ENCODE results near the gene ITPRIP. TPM values are rescaled to one million over a fixed set of nuclear protein-coding genes. Genes with fewer than 3 reads are reported as not detected.

Gene ITPRIP
- polyA plus RNA-seq, 1 donor (not counting 4 experiments of a cell fraction or from before 2014, with no cell fraction given) = 12.1 TPM

- no peak for DNase-seq (ENCODE audit: low read depth, low spot score)
- no peak overlapping the region for H3K4me2 ChIP-seq (ENCODE audit: control insufficient read depth, extremely low read depth, insufficient read depth, low read depth, low read length)
- no peak overlapping the region for H3K9ac ChIP-seq (ENCODE audit: control insufficient read depth, extremely low read depth, insufficient read depth, low read length)
- peaks cover 33% of the 10 kb centered on the region for H3K4me1 ChIP-seq (ENCODE audit: control insufficient read depth, extremely low read depth, insufficient read depth, low read length)
- no peak for FAIRE-seq
- TF ChIP-seq, protein P1, sequence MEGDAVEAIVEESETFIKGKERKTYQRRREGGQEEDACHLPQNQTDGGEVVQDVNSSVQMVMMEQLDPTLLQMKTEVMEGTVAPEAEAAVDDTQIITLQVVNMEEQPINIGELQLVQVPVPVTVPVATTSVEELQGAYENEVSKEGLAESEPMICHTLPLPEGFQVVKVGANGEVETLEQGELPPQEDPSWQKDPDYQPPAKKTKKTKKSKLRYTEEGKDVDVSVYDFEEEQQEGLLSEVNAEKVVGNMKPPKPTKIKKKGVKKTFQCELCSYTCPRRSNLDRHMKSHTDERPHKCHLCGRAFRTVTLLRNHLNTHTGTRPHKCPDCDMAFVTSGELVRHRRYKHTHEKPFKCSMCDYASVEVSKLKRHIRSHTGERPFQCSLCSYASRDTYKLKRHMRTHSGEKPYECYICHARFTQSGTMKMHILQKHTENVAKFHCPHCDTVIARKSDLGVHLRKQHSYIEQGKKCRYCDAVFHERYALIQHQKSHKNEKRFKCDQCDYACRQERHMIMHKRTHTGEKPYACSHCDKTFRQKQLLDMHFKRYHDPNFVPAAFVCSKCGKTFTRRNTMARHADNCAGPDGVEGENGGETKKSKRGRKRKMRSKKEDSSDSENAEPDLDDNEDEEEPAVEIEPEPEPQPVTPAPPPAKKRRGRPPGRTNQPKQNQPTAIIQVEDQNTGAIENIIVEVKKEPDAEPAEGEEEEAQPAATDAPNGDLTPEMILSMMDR (optimal IDR thresholded peaks at IDR 0.05 in 1 of 3, IDR thresholded peaks at IDR 0.05 in 1 of 3, conservative IDR thresholded peaks at IDR 0.05 in 1 of 3; ENCODE audit: extremely low read depth in 1 of 3, insufficient read depth in 2 of 3, low read length in 3 of 3) = no peak
- no peak for TF ChIP-seq EZH2 (IDR thresholded peaks at IDR 0.05; ENCODE audit: low read length)
- H2AFZ ChIP-seq (ENCODE audit: control insufficient read depth, low read length) = no peak overlapping the region
- H3K9me1 ChIP-seq (ENCODE audit: control insufficient read depth, extremely low read depth, insufficient read depth, low read length) = no peaks in the 10 kb centered on the region
- H3K79me2 ChIP-seq (ENCODE audit: control insufficient read depth, insufficient read depth, low read length) = no peaks in the 10 kb centered on the region
- H3K9me3 ChIP-seq (ENCODE audit: control insufficient read depth, low read depth, low read length) = no peaks in the 10 kb centered on the region
- no peaks in the 10 kb centered on the region for H3K27me3 ChIP-seq (ENCODE audit: control insufficient read depth, extremely low read depth, insufficient read depth, low read length)
- H3K4me3 ChIP-seq (ENCODE audit: control insufficient read depth in 2 of 3, extremely low read depth in 1 of 3, insufficient read depth in 2 of 3, low read depth in 1 of 3, low read length in 3 of 3) = no peak overlapping the region
- no peaks in the 10 kb centered on the region for H3K36me3 ChIP-seq (ENCODE audit: control insufficient read depth in 2 of 2, extremely low read depth in 1 of 2, insufficient read depth in 2 of 2, low read length in 2 of 2)
- no peak overlapping the region for H3K27ac ChIP-seq (ENCODE audit: control insufficient read depth, insufficient read depth, low read length)
- no peaks in the 10 kb centered on the region for H4K20me1 ChIP-seq (ENCODE audit: control insufficient read depth, extremely low read depth, insufficient read depth, low read length)
- dilution Hi-C loops (cut with MboI; ENCODE audit: extremely low pct_ligation_motif_present, low sequenced_read_pairs) = no loop called here
Measured at GRCh38 chr10:104347295-104348045, 9.2 kb upstream of the ITPRIP start.

DNA sequence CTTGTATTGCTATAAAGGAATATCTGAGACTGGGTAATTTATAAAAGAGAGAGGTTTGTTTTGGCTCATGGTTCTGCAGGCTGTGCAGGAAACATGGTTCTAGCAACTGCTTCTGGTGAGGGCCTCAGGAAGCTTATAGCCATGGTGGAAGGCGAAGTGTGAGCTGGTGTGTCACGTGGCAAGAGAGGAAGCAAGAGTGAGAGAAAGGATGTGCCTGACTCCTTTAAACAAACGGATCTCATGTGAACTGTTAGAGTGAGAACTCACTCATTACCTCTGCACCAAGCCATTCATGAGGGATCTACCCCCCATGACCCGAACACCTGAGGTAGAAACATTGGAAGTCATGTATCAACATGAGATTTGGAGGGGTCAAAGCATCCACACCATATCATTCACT, 7.7 kb upstream of the ITPRIP start:
- no peak overlapping the region for H3K4me3 ChIP-seq (ENCODE audit: control insufficient read depth in 2 of 3, extremely low read depth in 1 of 3, insufficient read depth in 2 of 3, low read depth in 1 of 3, low read length in 3 of 3)
- DNase-seq (ENCODE audit: low read depth, low spot score) = no peak
- no peaks in the 10 kb centered on the region for H3K36me3 ChIP-seq (ENCODE audit: control insufficient read depth in 2 of 2, extremely low read depth in 1 of 2, insufficient read depth in 2 of 2, low read length in 2 of 2)
- H3K9ac ChIP-seq (ENCODE audit: control insufficient read depth, extremely low read depth, insufficient read depth, low read length) = no peak overlapping the region
- H3K27ac ChIP-seq (ENCODE audit: control insufficient read depth, insufficient read depth, low read length) = no peak overlapping the region
- no peaks in the 10 kb centered on the region for H4K20me1 ChIP-seq (ENCODE audit: control insufficient read depth, extremely low read depth, insufficient read depth, low read length)
- no peaks in the 10 kb centered on the region for H3K9me1 ChIP-seq (ENCODE audit: control insufficient read depth, extremely low read depth, insufficient read depth, low read length)
- dilution Hi-C loops (cut with MboI; ENCODE audit: extremely low pct_ligation_motif_present, low sequenced_read_pairs) = no loop called here
- no peak for TF ChIP-seq EZH2 (IDR thresholded peaks at IDR 0.05; ENCODE audit: low read length)
- TF ChIP-seq, protein P1 (optimal IDR thresholded peaks at IDR 0.05 in 1 of 3, IDR thresholded peaks at IDR 0.05 in 1 of 3, conservative IDR thresholded peaks at IDR 0.05 in 1 of 3; ENCODE audit: extremely low read depth in 1 of 3, insufficient read depth in 2 of 3, low read length in 3 of 3) = no peak
- no peaks in the 10 kb centered on the region for H3K27me3 ChIP-seq (ENCODE audit: control insufficient read depth, extremely low read depth, insufficient read depth, low read length)
- FAIRE-seq = no peak
- H2AFZ ChIP-seq (ENCODE audit: control insufficient read depth, low read length) = no peak overlapping the region
- H3K4me2 ChIP-seq (ENCODE audit: control insufficient read depth, extremely low read depth, insufficient read depth, low read depth, low read length) = no peak overlapping the region
- H3K79me2 ChIP-seq (ENCODE audit: control insufficient read depth, insufficient read depth, low read length) = no peaks in the 10 kb centered on the region
- H3K9me3 ChIP-seq (ENCODE audit: control insufficient read depth, low read depth, low read length) = no peaks in the 10 kb centered on the region
- peaks cover 18% of the 10 kb centered on the region for H3K4me1 ChIP-seq (ENCODE audit: control insufficient read depth, extremely low read depth, insufficient read depth, low read length)
